DND-41 (cell line): Measurements from ENCODE around the gene COTL1.

Source experiments
- CTCF ChIP-seq: IDR thresholded peaks from 2 replicates; pipeline ENCODE4 v1.5.1; 2012; ENCODE audit warnings: borderline replicate concordance, low read length, moderate library complexity, mild to moderate bottlenecking; ENCODE audit not compliant: poor library complexity, severe bottlenecking; ENCODE audit errors: extremely low read depth
- EZH2 ChIP-seq: IDR thresholded peaks from 3 replicates; pipeline ENCODE4 v1.6.1; 2012; ENCODE audit warnings: borderline replicate concordance, low read depth, mild to moderate bottlenecking, moderate library complexity, low read length, inconsistent platforms; ENCODE audit not compliant: severe bottlenecking

DNA sequence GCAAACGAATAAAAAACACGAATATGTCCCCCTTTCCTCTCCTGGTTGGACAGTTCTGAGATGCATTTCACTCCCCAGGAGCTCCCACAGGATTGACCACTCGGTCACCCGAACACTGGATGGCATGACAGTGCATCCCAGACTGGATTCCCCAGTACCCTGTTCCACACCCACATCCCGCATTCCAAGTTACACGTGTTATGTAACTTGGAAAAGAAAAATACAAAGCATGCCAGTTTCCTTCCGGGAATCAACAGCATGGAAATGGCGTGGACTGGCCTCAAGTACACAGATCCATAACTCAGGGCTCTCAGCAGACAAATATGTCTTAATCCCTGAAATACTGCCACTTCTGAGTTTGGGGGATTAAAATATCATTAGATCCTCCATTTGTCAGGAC, 17.8 kb upstream of the COTL1 start:
- TF ChIP-seq CTCF (no peak), EZH2 (no peak)
